Naive thymus-derived CD4-positive, alpha-beta T cell (primary cell): ENCODE results near the gene MMP2. TPM values are rescaled to one million over a fixed set of nuclear protein-coding genes. Genes with fewer than 3 reads are reported as not detected.

Source experiments
- ATAC-seq: fragments of 150-1000 bp; cut with Tn5 transposase; 2 replicates; pipeline ENCODE4 v1.10.0; 2021; ENCODE audit warnings: mild to moderate bottlenecking, moderate library complexity
- CTCF ChIA-PET: fragments of 350-600 bp; sonication (Branson Sonifier 250); formaldehyde crosslinking; loops from one replicate; lab custom pipeline; 2021; ENCODE audit warnings: antibody characterized with exemption; lab: Charles Lee
- POLR2A ChIA-PET: fragments of 350-600 bp; sonication (Branson Sonifier 250); formaldehyde crosslinking; loops from one replicate; lab custom pipeline; 2021; ENCODE audit warnings: antibody characterized with exemption, inconsistent platforms; lab: Charles Lee
- DNase-seq, 9 donors: peaks; one replicate each; pipeline versions ENCODE4 v3.0.0 to v3.0.0-alpha.2; 2020 to 2022; ENCODE audit warnings: mixed read lengths in 1 of 9
- H3K27ac ChIP-seq: one replicate; pipeline ENCODE4 v1.7.0; 2013; ENCODE audit warnings: mild to moderate bottlenecking, low read depth, low read length, moderate library complexity
- H3K27me3 ChIP-seq, 2 donors: one replicate each; pipeline ENCODE4 v1.7.0; 2013; ENCODE audit warnings: low read length in 2 of 2, mild to moderate bottlenecking in 2 of 2, moderate library complexity in 2 of 2; ENCODE audit not compliant: control insufficient read depth in 2 of 2, insufficient read depth in 2 of 2
- H3K36me3 ChIP-seq, 3 experiments: 1 replicate in 2 of 3; 2 replicates in 1 of 3; pipeline ENCODE4 v1.7.0; 2013; ENCODE audit warnings: low read length in 3 of 3, mild to moderate bottlenecking in 3 of 3, moderate library complexity in 1 of 3; ENCODE audit not compliant: insufficient read depth in 3 of 3, control insufficient read depth in 2 of 3
- H3K4me1 ChIP-seq, 2 donors: one replicate each; pipeline ENCODE4 v1.7.0; 2013; ENCODE audit warnings: low read length in 2 of 2, mild to moderate bottlenecking in 2 of 2, moderate library complexity in 1 of 2; ENCODE audit not compliant: control insufficient read depth in 2 of 2, insufficient read depth in 2 of 2
- H3K4me3 ChIP-seq: 2 replicates; pipeline ENCODE4 v1.7.0; 2013; ENCODE audit warnings: mild to moderate bottlenecking, low read length
- H3K9me3 ChIP-seq, 3 experiments: 1 replicate in 2 of 3; 2 replicates in 1 of 3; pipeline ENCODE4 v1.7.0; 2013; ENCODE audit warnings: low read length in 3 of 3; ENCODE audit not compliant: control insufficient read depth in 2 of 3
- H3K27ac Mint-ChIP-seq, 9 donors: one replicate each; pipeline ENCODE4 v1.8.0; 2020 to 2022; ENCODE audit warnings: mixed read lengths in 9 of 9, mild to moderate bottlenecking in 8 of 9, moderate library complexity in 5 of 9, inconsistent platforms in 2 of 9
- H3K27me3 Mint-ChIP-seq, 5 donors: one replicate each; pipeline ENCODE4 v1.8.0; 2021 to 2022; ENCODE audit warnings: mixed read lengths in 5 of 5, mild to moderate bottlenecking in 1 of 5
- H3K36me3 Mint-ChIP-seq, 5 donors: one replicate each; pipeline ENCODE4 v1.8.0; 2020 to 2022; ENCODE audit warnings: mixed read lengths in 5 of 5, mild to moderate bottlenecking in 3 of 5, inconsistent platforms in 1 of 5
- H3K4me1 Mint-ChIP-seq, 7 donors: one replicate each; pipeline ENCODE4 v1.8.0; 2020 to 2022; ENCODE audit warnings: mixed read lengths in 7 of 7, mild to moderate bottlenecking in 3 of 7, inconsistent platforms in 1 of 7
- H3K4me3 Mint-ChIP-seq, 10 donors: one replicate each; pipeline ENCODE4 v1.8.0; 2020 to 2022; ENCODE audit warnings: mild to moderate bottlenecking in 10 of 10, mixed read lengths in 10 of 10, moderate library complexity in 6 of 10, inconsistent platforms in 2 of 10
- H3K9me3 Mint-ChIP-seq, 11 donors: one replicate each; pipeline ENCODE4 v1.8.0; 2020 to 2022; ENCODE audit warnings: mixed read lengths in 11 of 11, mild to moderate bottlenecking in 4 of 11, inconsistent platforms in 1 of 11, moderate library complexity in 1 of 11
- intact Hi-C, 2 donors: fragments of 100-400 bp; cut with micrococcal nuclease; formaldehyde crosslinking; loops; one replicate each; pipeline ENCODE4 v1.15.1; 2023
- polyA plus RNA-seq, 2 donors: library from polyadenylated mRNA; unstranded; fragments of 300-500 nt; fragmentation: Illumina TruSeq; gene quantifications; one replicate each; pipeline ENCODE4 v1.2.3, GENCODE V29; 2021
- total RNA-seq, 6 experiments: library from RNA in 5 of 6; stranded (reverse) in 5 of 6; gene quantifications; 1 replicate in 5 of 6; 2 replicates in 1 of 6; pipeline ENCODE4 v1.2.3 and lab custom pipeline; 2021 to 2026

MMP2 gene
- total and polyA plus RNA-seq, 7 experiments from 2014 or later: 0.51 to 0.59 (median 0.58) TPM; not detected in 3

DNA sequence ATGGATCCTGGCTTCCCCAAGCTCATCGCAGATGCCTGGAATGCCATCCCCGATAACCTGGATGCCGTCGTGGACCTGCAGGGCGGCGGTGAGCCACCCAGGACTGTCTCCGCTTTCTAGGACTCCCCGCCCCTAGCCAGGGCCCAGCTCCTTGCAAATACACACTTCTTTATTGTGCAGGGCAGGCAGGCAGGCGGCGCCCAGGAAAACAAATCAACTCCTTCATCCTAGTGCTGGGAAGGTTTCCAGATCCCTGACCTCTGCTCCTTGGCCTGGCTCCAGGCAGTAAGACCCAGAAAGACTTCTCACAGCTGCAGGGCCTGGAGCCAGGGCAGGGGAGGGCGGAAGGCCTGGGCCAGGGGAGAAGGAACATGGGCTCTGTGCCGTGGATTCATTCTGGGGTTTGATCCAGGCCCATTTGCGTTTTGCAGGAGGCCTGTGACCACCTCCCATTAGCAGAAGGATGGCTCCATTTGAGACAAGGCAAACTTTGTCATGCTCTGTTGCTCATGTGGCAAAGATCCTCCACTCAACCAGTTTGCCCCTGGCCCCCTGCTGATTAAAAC, 23.9 kb downstream of the MMP2 start:
- ChIA-PET POLR2A (interaction anchor here (0.6 kb wide), 1 partner anchor 40 kb away, joined by 3 read pairs; no protein-coding TSS in a partner anchor), CTCF (interaction anchor here (0.7 kb wide), 1 partner anchor 11 kb away, joined by 6 read pairs; no protein-coding TSS in a partner anchor)
- intact Hi-C loops: loop anchor here in 1 of 2 donors (10.0 kb wide), 1 partner anchor 692 kb away; the partner anchor contains the start of gene GNAO1
- peaks cover 0 to 2% (median 0%) of the 10 kb centered on the region in 11 donors for H3K9me3 Mint-ChIP-seq
- H3K36me3 Mint-ChIP-seq: no peaks in the 10 kb centered on the region
- Histone ChIP-seq H3K4me3 (no peak overlapping the region), H3K27ac (no peak overlapping the region), H3K36me3 (no peaks in the 10 kb centered on the region), H3K27me3 (no peaks in the 10 kb centered on the region), H3K4me1 (peaks cover 0 to 12% of the 10 kb centered on the region in 2 donors), H3K9me3 (no peaks in the 10 kb centered on the region)
- H3K27me3 Mint-ChIP-seq: peaks cover 8 to 27% (median 16%) of the 10 kb centered on the region in 5 donors
- no peak for ATAC-seq
- no peak overlapping the region for H3K4me3 Mint-ChIP-seq
- no peak for DNase-seq
- H3K4me1 Mint-ChIP-seq: peaks cover 0 to 19% (median 13%) of the 10 kb centered on the region in 7 donors
- no peak overlapping the region for H3K27ac Mint-ChIP-seq

DNA sequence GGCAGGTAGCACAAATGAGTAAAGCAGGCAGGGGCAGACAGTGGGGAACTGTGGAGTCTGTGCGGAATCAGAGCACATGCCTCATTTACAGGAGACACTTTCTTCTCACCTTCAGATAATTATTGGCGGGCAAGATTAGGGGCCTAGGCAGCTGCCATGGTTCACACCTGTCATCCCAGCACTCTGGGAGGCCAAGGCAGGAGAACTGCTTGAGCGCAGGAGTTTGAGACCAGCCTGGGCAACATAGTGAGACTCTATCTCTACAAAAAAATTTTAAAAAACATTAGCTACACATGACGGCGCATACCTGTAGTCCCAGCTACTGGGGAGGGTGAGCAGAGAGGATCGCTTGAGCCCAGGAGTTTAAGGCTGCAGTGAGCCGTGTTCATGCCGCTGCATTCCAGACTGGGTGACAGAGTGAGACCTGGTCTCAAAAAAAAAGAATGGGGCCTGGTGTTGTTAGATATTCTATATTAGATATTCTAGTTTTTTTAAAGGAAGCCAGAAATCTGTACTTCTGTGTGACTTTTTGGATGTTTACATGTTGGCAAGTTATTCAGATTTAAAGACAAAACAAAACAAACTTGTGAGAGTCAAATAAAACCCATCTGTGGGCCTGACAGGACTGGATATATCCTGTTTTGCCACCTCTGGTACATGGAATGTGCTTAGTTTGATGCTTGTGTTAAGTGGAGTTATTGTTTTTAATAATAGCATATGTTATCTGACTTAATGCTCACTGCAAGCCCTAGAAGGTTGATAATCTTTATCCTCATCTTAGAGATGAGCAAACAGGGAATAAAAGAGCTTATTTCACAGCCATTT, 24.9 kb downstream of the MMP2 start:
- Mint-ChIP-seq H3K27ac (no peak overlapping the region), H3K27me3 (peaks cover 16 to 36% (median 27%) of the 10 kb centered on the region in 5 donors), H3K36me3 (no peaks in the 10 kb centered on the region), H3K4me1 (peaks cover 5 to 23% (median 19%) of the 10 kb centered on the region in 7 donors), H3K4me3 (no peak overlapping the region), H3K9me3 (peaks cover 0 to 3% (median 0%) of the 10 kb centered on the region in 11 donors)
- no peak overlapping the region for H3K4me3 ChIP-seq
- ChIA-PET POLR2A (no interaction called here), CTCF (no interaction called here)
- H3K4me1 ChIP-seq: peaks cover 0 to 12% of the 10 kb centered on the region in 2 donors
- DNase-seq (no peak), ATAC-seq (no peak)
- no peaks in the 10 kb centered on the region for H3K27me3 ChIP-seq
- H3K27ac ChIP-seq: no peak overlapping the region
- intact Hi-C loops: loop anchor here in 1 of 2 donors (10.0 kb wide), 1 partner anchor 691 kb away; the partner anchor contains the start of gene GNAO1
- no peaks in the 10 kb centered on the region for H3K36me3 ChIP-seq
- no peaks in the 10 kb centered on the region for H3K9me3 ChIP-seq

DNA sequence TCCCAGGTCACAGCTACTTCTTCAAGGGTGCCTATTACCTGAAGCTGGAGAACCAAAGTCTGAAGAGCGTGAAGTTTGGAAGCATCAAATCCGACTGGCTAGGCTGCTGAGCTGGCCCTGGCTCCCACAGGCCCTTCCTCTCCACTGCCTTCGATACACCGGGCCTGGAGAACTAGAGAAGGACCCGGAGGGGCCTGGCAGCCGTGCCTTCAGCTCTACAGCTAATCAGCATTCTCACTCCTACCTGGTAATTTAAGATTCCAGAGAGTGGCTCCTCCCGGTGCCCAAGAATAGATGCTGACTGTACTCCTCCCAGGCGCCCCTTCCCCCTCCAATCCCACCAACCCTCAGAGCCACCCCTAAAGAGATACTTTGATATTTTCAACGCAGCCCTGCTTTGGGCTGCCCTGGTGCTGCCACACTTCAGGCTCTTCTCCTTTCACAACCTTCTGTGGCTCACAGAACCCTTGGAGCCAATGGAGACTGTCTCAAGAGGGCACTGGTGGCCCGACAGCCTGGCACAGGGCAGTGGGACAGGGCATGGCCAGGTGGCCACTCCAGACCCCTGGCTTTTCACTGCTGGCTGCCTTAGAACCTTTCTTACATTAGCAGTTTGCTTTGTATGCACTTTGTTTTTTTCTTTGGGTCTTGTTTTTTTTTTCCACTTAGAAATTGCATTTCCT, 26.5 kb downstream of the MMP2 start:
- Histone ChIP-seq H3K36me3 (no peaks in the 10 kb centered on the region), H3K9me3 (no peaks in the 10 kb centered on the region), H3K27me3 (peaks cover 0 to 5% of the 10 kb centered on the region in 2 donors), H3K4me1 (peaks cover 0 to 3% of the 10 kb centered on the region in 2 donors), H3K27ac (no peak overlapping the region), H3K4me3 (no peak overlapping the region)
- ATAC-seq: no peak
- intact Hi-C loops: loop anchor here in 1 of 2 donors (5.0 to 10.0 kb wide), 2 partner anchors 38 to 689 kb away; partner anchors contain the start of gene GNAO1
- POLR2A ChIA-PET: no interaction called here
- Mint-ChIP-seq H3K27me3 (peaks cover 29 to 46% (median 41%) of the 10 kb centered on the region in 5 donors), H3K9me3 (peaks cover 0 to 5% (median 0%) of the 10 kb centered on the region in 11 donors), H3K27ac (no peak overlapping the region), H3K36me3 (peaks cover 0 to 4% (median 0%) of the 10 kb centered on the region in 5 donors), H3K4me1 (peaks cover 5 to 18% (median 13%) of the 10 kb centered on the region in 7 donors), H3K4me3 (no peak overlapping the region)
- CTCF ChIA-PET: no interaction called here
- no peak for DNase-seq

DNA sequence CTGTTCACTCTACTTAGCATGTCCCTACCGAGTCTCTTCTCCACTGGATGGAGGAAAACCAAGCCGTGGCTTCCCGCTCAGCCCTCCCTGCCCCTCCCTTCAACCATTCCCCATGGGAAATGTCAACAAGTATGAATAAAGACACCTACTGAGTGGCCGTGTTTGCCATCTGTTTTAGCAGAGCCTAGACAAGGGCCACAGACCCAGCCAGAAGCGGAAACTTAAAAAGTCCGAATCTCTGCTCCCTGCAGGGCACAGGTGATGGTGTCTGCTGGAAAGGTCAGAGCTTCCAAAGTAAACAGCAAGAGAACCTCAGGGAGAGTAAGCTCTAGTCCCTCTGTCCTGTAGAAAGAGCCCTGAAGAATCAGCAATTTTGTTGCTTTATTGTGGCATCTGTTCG, 27.1 kb downstream of the MMP2 start:
- DNase-seq (no peak), ATAC-seq (no peak)
- Mint-ChIP-seq H3K36me3 (peaks cover 0 to 4% (median 0%) of the 10 kb centered on the region in 5 donors), H3K4me3 (no peak overlapping the region), H3K27me3 (peaks cover 32 to 48% (median 45%) of the 10 kb centered on the region in 5 donors), H3K27ac (no peak overlapping the region), H3K4me1 (peaks cover 5 to 14% (median 9%) of the 10 kb centered on the region in 7 donors), H3K9me3 (peaks cover 0 to 5% (median 0%) of the 10 kb centered on the region in 11 donors)
- H3K9me3 ChIP-seq: no peaks in the 10 kb centered on the region
- intact Hi-C loops: loop anchor here in 1 of 2 donors (5.0 to 10.0 kb wide), 2 partner anchors 39 to 689 kb away; partner anchors contain the start of gene GNAO1
- no peak overlapping the region for H3K4me3 ChIP-seq
- H3K27me3 ChIP-seq: peaks cover 0 to 5% of the 10 kb centered on the region in 2 donors
- H3K27ac ChIP-seq: no peak overlapping the region
- H3K36me3 ChIP-seq: no peaks in the 10 kb centered on the region
- ChIA-PET POLR2A (no interaction called here), CTCF (no interaction called here)
- no peaks in the 10 kb centered on the region for H3K4me1 ChIP-seq

DNA sequence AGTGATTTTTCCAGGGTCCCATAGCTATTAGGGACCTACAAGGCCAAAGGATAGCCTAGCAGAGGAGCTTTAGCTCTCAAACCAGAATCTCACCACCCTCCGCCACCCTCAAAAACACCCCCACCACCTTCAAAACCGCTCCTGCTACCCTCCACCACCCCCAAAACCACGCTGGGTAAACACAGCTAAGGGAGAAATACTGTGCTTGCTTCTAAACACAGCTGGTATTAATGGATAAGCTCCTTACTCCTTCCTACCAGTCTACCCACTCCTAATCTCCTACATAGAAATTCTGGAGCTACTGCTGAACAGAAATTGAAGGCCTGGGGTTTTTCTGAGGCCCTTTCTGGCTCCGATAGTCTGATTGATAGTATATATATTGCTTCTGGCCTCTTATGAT, 27.7 kb downstream of the MMP2 start:
- ChIA-PET CTCF (no interaction called here), POLR2A (no interaction called here)

More for the DNA sequence above, 27.7 kb downstream of the MMP2 start:
- no peaks in the 10 kb centered on the region for H3K36me3 ChIP-seq
- H3K27ac ChIP-seq: no peak overlapping the region
- Mint-ChIP-seq H3K4me1 (peaks cover 5 to 14% (median 9%) of the 10 kb centered on the region in 7 donors), H3K9me3 (peaks cover 0 to 8% (median 1%) of the 10 kb centered on the region in 11 donors), H3K4me3 (no peak overlapping the region), H3K36me3 (peaks cover 0 to 4% (median 0%) of the 10 kb centered on the region in 5 donors), H3K27me3 (peaks cover 33 to 53% (median 43%) of the 10 kb centered on the region in 5 donors), H3K27ac (no peak overlapping the region)
- DNase-seq: no peak
- no peaks in the 10 kb centered on the region for H3K4me1 ChIP-seq
- no peak for ATAC-seq
- no peaks in the 10 kb centered on the region for H3K9me3 ChIP-seq
- H3K4me3 ChIP-seq: no peak overlapping the region
- intact Hi-C loops: loop anchor here in 1 of 2 donors (5.0 to 10.0 kb wide), 2 partner anchors 39 to 688 kb away; partner anchors contain the start of gene GNAO1
- H3K27me3 ChIP-seq: peaks cover 0 to 5% of the 10 kb centered on the region in 2 donors
